ENCODE results near the gene DHX30.
"Not testable (repeated sequence)": the region's sequence is repeated elsewhere in the genome, so short reads cannot be mapped to it uniquely, and the experiment has no call there.

The DHX30 gene

DNA sequence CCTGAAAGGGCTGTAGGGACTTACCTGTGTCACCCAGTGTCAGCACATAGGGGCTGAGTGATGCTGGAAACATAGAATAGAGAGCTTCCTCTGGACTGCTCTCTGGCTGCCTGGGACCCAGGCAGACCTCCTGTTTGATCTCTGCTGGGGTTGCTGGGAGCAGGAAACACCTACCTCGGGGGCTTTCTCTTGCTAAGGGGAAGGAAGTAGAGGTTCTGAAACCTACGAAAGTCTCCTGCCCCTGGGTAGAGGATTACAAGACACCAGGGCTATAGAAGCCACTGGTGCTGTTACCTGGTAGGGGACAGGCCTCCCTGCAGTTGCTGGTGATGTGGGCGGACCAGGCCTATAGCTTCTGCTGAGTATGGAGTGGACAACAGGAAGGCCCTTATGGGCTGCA lies 81.7 kb downstream of the DHX30 start:
- DNase-seq (ENCODE audit: low spot score): no peak

DNA sequence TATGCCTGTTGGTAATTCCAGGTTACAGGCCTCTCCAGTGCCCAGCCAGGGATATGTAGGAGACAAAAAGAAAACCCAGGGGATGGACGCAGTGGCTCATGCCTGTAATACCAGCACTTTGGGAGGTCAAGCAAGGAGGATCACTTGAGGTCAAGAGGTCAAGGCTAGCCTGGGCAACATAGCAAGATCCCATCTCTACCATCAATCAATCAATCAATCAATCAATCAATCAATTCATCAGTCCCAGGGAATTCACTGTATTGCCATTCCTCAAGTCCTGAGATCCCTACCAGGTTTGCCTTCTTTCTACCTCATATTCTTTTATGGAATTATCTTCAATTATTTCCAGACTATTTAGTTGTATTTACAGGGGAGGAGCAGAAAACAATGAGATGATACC lies 82.2 kb downstream of the DHX30 start:
- DNase-seq (ENCODE audit: low spot score): no peak

DNA sequence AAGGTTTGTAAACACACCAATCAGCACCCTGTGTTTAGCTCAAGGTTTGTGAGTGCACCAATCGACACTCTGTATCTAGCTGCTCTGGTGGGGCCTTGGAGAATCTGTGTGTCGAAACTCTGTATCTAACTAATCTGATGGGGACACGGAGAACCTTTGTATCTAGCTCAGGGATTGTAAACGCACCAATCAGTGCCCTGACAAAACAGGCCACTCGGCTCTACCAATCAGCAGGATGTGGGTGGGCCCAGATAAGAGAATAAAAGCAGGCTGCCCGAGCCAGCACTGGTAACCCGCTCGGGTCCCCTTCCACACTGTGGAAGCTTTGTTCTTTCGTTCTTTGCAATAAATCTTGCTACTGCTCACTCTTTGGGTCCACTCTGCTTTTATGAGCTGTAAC lies 85.1 kb downstream of the DHX30 start:
- DNase-seq (ENCODE audit: low spot score): not testable (repeated sequence)

DNA sequence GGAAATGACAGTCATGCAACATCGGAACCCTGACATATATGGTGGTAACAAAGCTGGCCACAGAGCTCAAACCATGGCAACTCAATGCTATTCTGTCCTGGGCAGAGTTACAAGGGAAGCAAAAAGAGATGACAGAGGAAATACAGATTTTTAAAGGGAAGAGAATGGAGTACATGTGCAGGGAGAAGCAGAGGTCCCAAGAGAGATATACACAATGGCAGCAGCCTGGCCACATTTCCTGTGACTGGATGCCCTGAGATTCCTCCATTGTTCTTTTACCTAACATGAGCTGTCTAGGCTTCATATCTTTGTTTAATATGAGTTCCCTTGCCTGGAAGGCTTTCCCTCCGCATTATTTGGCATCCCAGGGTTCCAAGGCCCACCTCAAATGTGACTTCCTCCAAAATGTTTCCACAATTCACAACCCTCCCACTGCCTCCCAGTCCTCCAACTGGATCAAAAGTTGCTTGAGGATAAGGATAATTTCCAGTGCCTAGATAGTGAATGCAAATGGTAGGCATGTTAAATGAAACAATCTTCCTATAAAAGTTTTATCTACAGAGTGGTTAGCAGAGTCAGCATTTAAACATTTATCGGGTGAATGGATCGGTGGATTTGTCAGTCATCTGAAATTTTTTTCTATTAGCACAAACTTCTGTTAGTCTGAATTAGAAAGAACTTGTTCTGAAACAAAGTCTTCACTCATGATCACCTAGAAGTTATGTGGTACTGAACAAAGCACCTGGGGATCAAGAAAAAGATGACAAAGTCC lies 86.2 kb downstream of the DHX30 start:
- DNase-seq (ENCODE audit: low spot score): no peak

DNA sequence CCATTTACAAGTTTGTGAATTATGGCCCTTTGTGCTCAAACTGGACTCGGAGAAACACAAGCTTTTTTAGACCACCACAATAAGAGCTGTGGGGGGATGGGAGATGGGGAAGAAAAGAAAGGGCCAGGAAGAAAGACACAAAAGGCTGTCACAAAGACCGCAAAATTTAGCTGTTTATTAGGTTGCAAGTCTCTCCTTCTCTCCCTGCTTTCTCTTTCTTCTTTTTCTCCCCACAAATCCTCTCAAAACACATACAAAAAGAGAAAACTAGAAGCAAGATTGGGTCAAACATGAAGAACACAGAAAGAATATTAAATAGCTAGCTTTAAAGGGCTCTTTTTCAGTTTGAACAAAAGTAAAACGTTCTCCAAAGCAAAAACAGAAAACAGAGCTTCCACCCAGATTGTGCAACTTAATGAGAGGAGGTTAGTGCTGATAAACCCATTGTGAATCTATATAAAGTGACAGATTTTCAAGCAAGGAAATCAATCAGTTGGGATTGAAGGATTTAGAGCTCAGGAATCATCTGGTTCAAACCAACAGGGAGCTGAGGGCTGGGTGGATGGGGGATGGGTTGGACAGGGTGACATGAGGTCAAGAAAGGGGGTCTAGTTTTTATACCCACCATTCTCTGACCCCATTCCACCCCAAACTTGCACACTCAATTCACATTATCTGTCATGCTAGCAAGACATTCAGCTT lies 87.3 kb downstream of the DHX30 start:
- DNase-seq (ENCODE audit: low spot score): no peak

DNA sequence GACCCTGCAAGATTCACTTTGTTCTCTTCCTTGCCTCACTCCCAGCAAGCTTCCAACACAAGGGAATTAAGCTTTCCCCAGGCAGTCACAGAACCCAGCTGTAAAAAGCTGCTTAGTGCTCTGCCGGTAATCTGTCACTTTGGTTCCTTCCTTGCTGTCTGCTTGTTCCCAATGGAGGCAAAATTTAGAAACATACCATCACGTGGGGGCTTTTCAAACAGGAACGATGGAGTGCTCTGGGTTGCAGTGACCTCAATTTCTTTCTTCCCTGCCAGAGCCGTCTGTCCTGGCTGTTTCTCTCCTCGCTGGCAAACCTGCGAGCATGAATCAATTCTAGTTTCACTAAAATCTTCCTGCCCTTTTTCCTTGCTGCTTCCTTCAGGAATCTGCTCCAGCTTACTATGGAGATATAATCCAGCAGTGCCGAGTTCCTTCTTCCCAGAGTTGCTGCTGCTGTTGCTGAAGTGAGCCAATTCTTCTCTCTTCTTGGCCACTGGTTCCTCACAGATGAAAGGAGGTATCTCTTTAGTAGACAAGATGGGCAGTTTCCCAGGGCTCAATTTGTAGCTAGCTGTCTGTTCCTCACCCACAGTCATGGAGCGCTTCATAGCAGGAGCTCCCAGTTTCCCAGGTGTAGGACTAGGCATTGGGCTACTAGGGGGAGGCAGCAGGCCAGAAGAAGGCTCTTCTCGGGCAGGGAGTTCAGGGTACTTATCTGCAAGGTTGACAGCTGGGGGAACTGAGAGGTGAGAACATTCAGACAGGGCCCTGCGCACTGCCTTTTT lies 88.1 kb downstream of the DHX30 start:
- no peak for DNase-seq (ENCODE audit: low spot score)

DNA sequence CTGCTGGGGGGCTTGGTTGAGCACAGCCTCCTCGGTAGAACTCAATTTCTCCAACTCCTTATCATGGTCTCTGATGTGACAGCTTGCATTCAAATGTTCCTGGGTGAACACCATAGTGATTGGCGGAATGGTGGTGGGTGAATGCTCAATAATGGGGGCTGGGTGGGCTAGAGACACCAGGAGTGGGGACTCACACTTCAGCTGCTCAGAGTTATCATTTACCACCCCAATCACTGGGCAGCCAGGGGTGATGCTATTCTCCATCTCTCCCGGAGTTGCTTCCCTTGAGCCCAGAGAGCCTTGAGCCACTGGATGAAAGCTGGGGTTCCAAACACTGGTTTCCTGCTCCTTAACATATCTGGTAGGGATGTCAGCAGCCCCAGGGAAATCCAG lies 88.7 kb downstream of the DHX30 start:
- no peak for DNase-seq (ENCODE audit: low spot score)

GRCh38 chr3:47892286-47893040 lies 89.5 kb downstream of the DHX30 start:
- DNase-seq (ENCODE audit: low spot score): no peak

- no peak for DNase-seq (ENCODE audit: low spot score)
These were observed 92.3 kb downstream of the DHX30 start for GRCh38 chr3:47895241-47895640.

DNA sequence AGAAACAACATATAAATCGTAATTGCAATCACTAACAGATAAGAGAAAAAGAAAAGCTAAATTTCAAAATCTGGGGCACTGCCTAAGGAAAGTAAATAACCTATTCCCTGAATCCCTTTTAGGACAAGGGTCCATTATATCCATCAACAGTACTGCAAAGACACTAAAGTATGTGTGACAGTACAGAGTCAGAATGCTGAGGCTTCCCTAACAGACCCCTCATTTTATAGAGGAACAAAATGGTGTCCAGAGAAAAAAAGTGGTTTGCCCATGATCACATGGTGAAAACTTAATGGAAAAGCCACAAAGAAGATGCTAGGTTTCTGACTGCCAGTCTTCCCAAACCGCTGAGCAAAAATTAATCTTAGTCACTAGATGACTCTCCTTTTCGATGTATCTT lies 93.8 kb downstream of the DHX30 start:
- no peak for DNase-seq (ENCODE audit: low spot score)

DNA sequence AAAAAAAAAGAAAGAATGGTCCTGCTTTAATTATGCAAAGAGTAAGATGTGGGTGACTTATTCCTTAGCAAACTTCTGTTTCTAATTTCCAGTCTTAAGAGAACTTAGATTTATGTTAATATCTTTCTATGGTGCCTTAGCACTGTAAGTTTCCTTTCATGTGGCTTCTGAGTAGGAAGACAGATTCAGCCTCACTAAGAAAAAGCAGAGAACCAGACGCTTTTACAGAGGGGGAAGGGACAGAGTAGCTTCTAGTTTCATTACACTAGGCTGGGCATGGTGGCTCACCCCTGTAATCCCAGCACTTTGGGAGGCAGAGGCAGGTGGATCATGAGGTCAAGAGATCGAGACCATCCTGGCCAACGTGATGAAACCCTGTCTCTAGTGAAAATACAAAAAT lies 95.0 kb downstream of the DHX30 start:
- DNase-seq (ENCODE audit: low spot score): no peak

DNA sequence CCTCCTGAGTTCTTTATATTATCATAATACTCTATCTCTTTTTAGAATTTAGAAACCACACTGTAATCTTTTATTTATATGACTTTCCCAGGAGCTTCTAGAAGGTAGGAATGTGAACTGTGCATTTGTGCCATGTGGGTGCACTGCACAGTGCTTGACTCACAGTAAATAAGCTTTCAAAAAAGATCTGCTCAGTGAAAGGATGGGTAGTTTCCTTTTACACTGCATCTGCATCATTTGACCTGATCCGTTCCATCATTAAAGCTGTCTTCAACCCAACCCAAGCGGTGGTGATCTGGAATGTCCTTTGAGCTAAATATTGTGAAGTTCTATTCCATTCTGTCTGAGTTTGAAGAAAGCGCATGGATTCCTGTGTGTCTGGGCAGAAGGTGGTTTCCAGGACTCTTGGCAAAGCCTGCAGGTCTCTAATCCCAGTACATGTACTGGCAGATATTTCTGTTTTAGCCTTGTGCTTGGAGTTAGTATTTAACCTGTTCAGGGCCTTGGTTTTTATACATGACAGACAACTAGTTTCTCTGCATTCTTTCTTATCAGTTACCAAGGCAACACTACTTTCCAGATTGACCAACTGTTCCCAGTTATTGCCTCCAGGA lies 96.7 kb downstream of the DHX30 start:
- no peak for DNase-seq (ENCODE audit: low spot score)

Data from HuH-7 (cell line).